ENCODE data around the gene CBY2.

DNA sequence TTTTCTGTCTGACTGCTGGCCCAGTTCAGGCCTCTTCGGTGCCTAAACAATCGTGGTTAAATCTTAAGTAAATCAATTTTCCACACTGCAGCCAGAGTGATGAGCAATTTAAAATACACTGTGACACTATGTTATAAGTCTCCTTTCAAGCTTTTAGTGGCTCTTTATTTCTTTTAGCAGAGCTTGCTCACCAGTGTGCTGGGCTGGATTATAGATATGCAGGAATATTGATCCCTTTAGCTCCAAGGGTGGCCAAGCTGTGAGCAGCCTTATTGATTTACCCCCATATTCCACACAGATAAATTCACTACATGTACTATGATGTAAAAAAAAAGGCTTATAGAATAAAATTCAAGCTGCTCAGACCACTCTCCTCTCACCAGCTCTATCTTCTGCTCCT lies 21.7 kb downstream of the CBY2 start:
- TF ChIP-seq POLR2A (IDR thresholded peaks at IDR 0.05; ENCODE audit: low read length), result no peak
- no peak for TF ChIP-seq GATA1 (IDR thresholded peaks at IDR 0.05; ENCODE audit: low read depth, low read length)

Data from erythroblast (primary cell).